Activated B cell treated with CpG ODN at 0.5 μM for 24 hours (primary cell): ENCODE results near the gene CFAP161. TPM values are rescaled to one million over a fixed set of nuclear protein-coding genes. Genes with fewer than 3 reads are reported as not detected.

Experiments used
- ATAC-seq: fragments of 200-7000 bp; cut with Tn5 transposase; one replicate; pipeline ENCODE4 v1.10.0; 2021; ENCODE audit warnings: low read depth, mild to moderate bottlenecking, moderate library complexity
- CTCF ChIA-PET: fragments of 350-600 bp; sonication (Branson Sonifier 250); formaldehyde crosslinking; loops from one replicate; lab custom pipeline; 2021; ENCODE audit warnings: antibody characterized with exemption; lab: Charles Lee
- POLR2A ChIA-PET: fragments of 350-600 bp; sonication (Branson Sonifier 250); formaldehyde crosslinking; loops from one replicate; lab custom pipeline; 2021; ENCODE audit warnings: antibody characterized with exemption; lab: Charles Lee
- DNase-seq: peaks from one replicate; pipeline ENCODE4 v3.0.0; 2022
- H3K27ac Mint-ChIP-seq: one replicate; pipeline ENCODE4 v1.8.0; 2020; ENCODE audit warnings: mixed read lengths
- H3K27me3 Mint-ChIP-seq: one replicate; pipeline ENCODE4 v1.8.0; 2021; ENCODE audit warnings: mixed read lengths
- H3K36me3 Mint-ChIP-seq: one replicate; pipeline ENCODE4 v1.8.0; 2021; ENCODE audit warnings: low read depth, mixed read lengths
- H3K4me1 Mint-ChIP-seq: one replicate; pipeline ENCODE4 v1.8.0; 2021; ENCODE audit warnings: mixed read lengths
- H3K4me3 Mint-ChIP-seq: one replicate; pipeline ENCODE4 v1.8.0; 2020; ENCODE audit warnings: mild to moderate bottlenecking, mixed read lengths
- H3K9me3 Mint-ChIP-seq: one replicate; pipeline ENCODE4 v1.8.0; 2020; ENCODE audit warnings: mixed read lengths
- CTCF ChIP-seq: fragments of 200-600 bp; IDR thresholded peaks from one replicate; pipeline ENCODE4 v1.8.0; 2022; ENCODE audit warnings: antibody characterized with exemption, mild to moderate bottlenecking
- intact Hi-C: fragments of 100-400 bp; cut with micrococcal nuclease; formaldehyde crosslinking; loops from one replicate; pipeline ENCODE4 v1.15.1; 2024
- total RNA-seq: library from RNA; stranded (reverse); gene quantifications from 2 replicates; pipeline ENCODE4 v1.2.3, GENCODE V29; 2022

The CFAP161 gene
- 0.18 TPM in 1 of 2 replicates, not detected in the other for total RNA-seq

GRCh38 chr15:81133782-81134461 lies at the start of gene CFAP161:
Gene CFAP161, plus strand, starts transcription at chr15:81134270. Its CDS starts 60 bp downstream, at chr15:81134330.
- peak; percentile 54 for ATAC-seq

GRCh38 chr15:81084716-81085115 lies 49.4 kb upstream of the CFAP161 start:
- H3K4me1 Mint-ChIP-seq = no peaks in the 10 kb centered on the region
- intact Hi-C loops = no loop called here
- DNase-seq = no peak
- no peaks in the 10 kb centered on the region for H3K36me3 Mint-ChIP-seq
- H3K27me3 Mint-ChIP-seq = peaks cover 8% of the 10 kb centered on the region
- no peak for TF ChIP-seq CTCF
- H3K9me3 Mint-ChIP-seq = no peaks in the 10 kb centered on the region
- H3K4me3 Mint-ChIP-seq = no peak overlapping the region
- ChIA-PET POLR2A (no interaction called here), CTCF (no interaction called here)
- ATAC-seq = no peak
- no peak overlapping the region for H3K27ac Mint-ChIP-seq

More at GRCh38 chr15:81133782-81134461, at the start of gene CFAP161:
- no peak for TF ChIP-seq CTCF
- no peak for DNase-seq
- CTCF ChIA-PET = interaction anchor here (1.6 kb wide), 1 partner anchor 25 kb away, joined by 3 read pairs; no protein-coding TSS in a partner anchor
- Mint-ChIP-seq H3K36me3 (no peaks in the 10 kb centered on the region), H3K27me3 (peaks cover 37% of the 10 kb centered on the region), H3K27ac (no peak within 1 kb of the TSS), H3K9me3 (peaks cover 6% of the 10 kb centered on the region), H3K4me1 (peaks cover 9% of the 10 kb centered on the region), H3K4me3 (peak within 1 kb of the TSS; percentile 46)
- intact Hi-C loops = no loop called here
- POLR2A ChIA-PET = no interaction called here

DNA sequence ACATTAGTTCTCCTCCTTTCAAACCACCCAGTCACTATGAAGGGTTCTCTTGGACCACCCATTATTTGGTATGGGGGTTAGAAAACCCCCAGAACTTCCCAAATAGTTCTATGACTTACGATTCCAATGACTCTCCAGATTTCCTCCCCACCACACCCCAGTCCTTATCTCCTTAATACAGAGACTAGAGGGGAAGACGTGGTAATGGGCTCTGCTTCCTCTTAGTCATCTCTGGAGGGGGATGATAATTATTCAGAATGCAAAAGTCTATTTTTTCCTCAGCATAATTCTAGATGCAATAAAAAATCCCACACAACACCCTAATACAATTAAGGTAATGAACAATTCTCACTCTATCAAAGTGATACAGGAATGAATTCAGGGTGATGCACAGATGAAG lies 48.9 kb upstream of the CFAP161 start:
- no peak overlapping the region for H3K27ac Mint-ChIP-seq
- CTCF ChIA-PET = no interaction called here
- ATAC-seq (no peak), DNase-seq (no peak)
- POLR2A ChIA-PET = no interaction called here
- H3K27me3 Mint-ChIP-seq = peaks cover 11% of the 10 kb centered on the region
- no peak overlapping the region for H3K4me3 Mint-ChIP-seq
- H3K9me3 Mint-ChIP-seq = no peaks in the 10 kb centered on the region
- intact Hi-C loops = no loop called here
- no peaks in the 10 kb centered on the region for H3K36me3 Mint-ChIP-seq
- H3K4me1 Mint-ChIP-seq = no peaks in the 10 kb centered on the region
- TF ChIP-seq CTCF = no peak

GRCh38 chr15:81085898-81086297 lies 48.2 kb upstream of the CFAP161 start:
- H3K4me3 Mint-ChIP-seq = no peak overlapping the region
- ChIA-PET CTCF (no interaction called here), POLR2A (no interaction called here)
- H3K27ac Mint-ChIP-seq = no peak overlapping the region
- ATAC-seq = no peak
- H3K36me3 Mint-ChIP-seq = no peaks in the 10 kb centered on the region
- H3K9me3 Mint-ChIP-seq = no peaks in the 10 kb centered on the region
- intact Hi-C loops = no loop called here
- no peak for DNase-seq
- H3K4me1 Mint-ChIP-seq = no peaks in the 10 kb centered on the region
- peaks cover 18% of the 10 kb centered on the region for H3K27me3 Mint-ChIP-seq
- TF ChIP-seq CTCF = no peak

DNA sequence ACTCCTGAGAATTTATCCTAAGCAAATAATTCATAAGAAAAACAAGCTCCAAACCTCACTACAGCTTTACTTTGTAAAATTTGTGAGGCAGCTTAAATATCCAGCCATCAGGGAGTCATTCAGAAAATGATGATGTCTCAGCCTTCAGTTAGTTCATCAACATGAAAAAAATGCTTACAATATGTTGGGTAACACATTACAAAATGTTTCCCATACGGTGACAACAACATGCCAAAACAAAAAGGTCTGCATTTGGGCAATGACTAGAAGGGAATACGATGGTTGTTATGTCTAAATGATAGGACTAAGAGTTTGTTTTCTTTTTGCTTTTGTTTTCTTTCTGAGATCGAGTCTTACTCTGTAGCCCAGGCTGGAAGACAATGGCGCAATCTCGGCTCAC lies 47.0 kb upstream of the CFAP161 start:
- Mint-ChIP-seq H3K27ac (no peak overlapping the region), H3K9me3 (no peaks in the 10 kb centered on the region), H3K4me1 (no peaks in the 10 kb centered on the region), H3K4me3 (no peak overlapping the region), H3K27me3 (peaks cover 20% of the 10 kb centered on the region), H3K36me3 (no peaks in the 10 kb centered on the region)
- ATAC-seq (no peak), DNase-seq (no peak)
- TF ChIP-seq CTCF = no peak
- POLR2A ChIA-PET = no interaction called here
- CTCF ChIA-PET = no interaction called here
- intact Hi-C loops = no loop called here
